ENCODE measurements around the gene MYO5C. TPM values are rescaled to one million over a fixed set of nuclear protein-coding genes. Genes with fewer than 3 reads are reported as not detected.

The MYO5C gene
- total and polyA plus RNA-seq, 3 donors from 2014 or later = 9.3 to 47.6 (median 40.0) TPM

GRCh38 chr15:52199271-52199670 lies 96.3 kb downstream of the MYO5C start:
- 79 to 96% methylated on average over 2 of the region's 2 CpGs for WGBS, 2 donors
- H3K4me3 ChIP-seq = no peak overlapping the region
- DNase-seq = no peak
- no peak for TF ChIP-seq POLR2A (IDR thresholded peaks at IDR 0.05)
- no peak for TF ChIP-seq CTCF (IDR thresholded peaks at IDR 0.05)
- intact Hi-C loops (cut with DNase I; ENCODE audit: low total_unique reads) = no loop called here
- no peaks in the 10 kb centered on the region for H3K27me3 ChIP-seq
- H3K4me1 ChIP-seq = no peaks in the 10 kb centered on the region
- H3K36me3 ChIP-seq (ENCODE audit: low read depth, missing control alignments) = no peaks in the 10 kb centered on the region
- no peak overlapping the region for H3K27ac ChIP-seq
- H3K9me3 ChIP-seq = no peaks in the 10 kb centered on the region

GRCh38 chr15:52196891-52197290 lies 98.7 kb downstream of the MYO5C start:
- WGBS, 2 donors = 86 to 90% methylated on average over 3 of the region's 3 CpGs
- TF ChIP-seq CTCF (IDR thresholded peaks at IDR 0.05) = no peak
- TF ChIP-seq POLR2A (IDR thresholded peaks at IDR 0.05) = no peak
- no peak for DNase-seq
- H3K27ac ChIP-seq = no peak overlapping the region
- no peak overlapping the region for H3K4me3 ChIP-seq
- intact Hi-C loops (cut with DNase I; ENCODE audit: low total_unique reads) = no loop called here
- no peaks in the 10 kb centered on the region for H3K36me3 ChIP-seq (ENCODE audit: low read depth, missing control alignments)
- no peaks in the 10 kb centered on the region for H3K4me1 ChIP-seq
- no peaks in the 10 kb centered on the region for H3K9me3 ChIP-seq
- no peaks in the 10 kb centered on the region for H3K27me3 ChIP-seq

GRCh38 chr15:52193791-52194190 lies 101.8 kb downstream of the MYO5C start:
- H3K27me3 ChIP-seq = no peaks in the 10 kb centered on the region
- no peaks in the 10 kb centered on the region for H3K9me3 ChIP-seq
- TF ChIP-seq CTCF (IDR thresholded peaks at IDR 0.05) = no peak
- TF ChIP-seq POLR2A (IDR thresholded peaks at IDR 0.05) = no peak
- DNase-seq = no peak
- 43 to 74% methylated on average over 1 of the region's 1 CpG for WGBS, 2 donors
- no peaks in the 10 kb centered on the region for H3K4me1 ChIP-seq
- no peak overlapping the region for H3K4me3 ChIP-seq
- H3K27ac ChIP-seq = no peak overlapping the region
- intact Hi-C loops (cut with DNase I; ENCODE audit: low total_unique reads) = no loop called here
- H3K36me3 ChIP-seq (ENCODE audit: low read depth, missing control alignments) = no peaks in the 10 kb centered on the region

GRCh38 chr15:52193321-52193720 lies 102.3 kb downstream of the MYO5C start:
- H3K4me3 ChIP-seq = no peak overlapping the region
- H3K36me3 ChIP-seq (ENCODE audit: low read depth, missing control alignments) = no peaks in the 10 kb centered on the region
- WGBS, 2 donors = 49 to 63% methylated on average over 4 of the region's 4 CpGs
- no peaks in the 10 kb centered on the region for H3K9me3 ChIP-seq
- no peak for DNase-seq
- TF ChIP-seq CTCF (IDR thresholded peaks at IDR 0.05) (no peak), POLR2A (IDR thresholded peaks at IDR 0.05) (no peak)
- no peaks in the 10 kb centered on the region for H3K4me1 ChIP-seq
- intact Hi-C loops (cut with DNase I; ENCODE audit: low total_unique reads) = no loop called here
- H3K27ac ChIP-seq = no peak overlapping the region
- H3K27me3 ChIP-seq = no peaks in the 10 kb centered on the region

- intact Hi-C loops (cut with DNase I; ENCODE audit: low total_unique reads) = no loop called here
- H3K9me3 ChIP-seq = no peaks in the 10 kb centered on the region
- 81 to 85% methylated on average over 7 of the region's 7 CpGs for WGBS, 2 donors
- DNase-seq = no peak
- H3K27me3 ChIP-seq = no peaks in the 10 kb centered on the region
- no peak for TF ChIP-seq POLR2A (IDR thresholded peaks at IDR 0.05)
- TF ChIP-seq CTCF (IDR thresholded peaks at IDR 0.05) = no peak
- no peak within 1 kb of the TSS for H3K4me3 ChIP-seq
- H3K4me1 ChIP-seq = peaks cover 13% of the 10 kb centered on the region
- H3K27ac ChIP-seq = no peak within 1 kb of the TSS
- H3K36me3 ChIP-seq (ENCODE audit: low read depth, missing control alignments) = no peaks in the 10 kb centered on the region
Measured at GRCh38 chr15:52191207-52191606, 104.4 kb downstream of the MYO5C start, which contains the start of gene GNB5. TSS of gene GNB5 (minus strand) at chr15:52191392. CDS start at chr15:52184676, 6,716 bp downstream.

Data from testis (tissue), 3 donors.